ENCODE measurements around the gene NHERF2.

NHERF2 gene

DNA sequence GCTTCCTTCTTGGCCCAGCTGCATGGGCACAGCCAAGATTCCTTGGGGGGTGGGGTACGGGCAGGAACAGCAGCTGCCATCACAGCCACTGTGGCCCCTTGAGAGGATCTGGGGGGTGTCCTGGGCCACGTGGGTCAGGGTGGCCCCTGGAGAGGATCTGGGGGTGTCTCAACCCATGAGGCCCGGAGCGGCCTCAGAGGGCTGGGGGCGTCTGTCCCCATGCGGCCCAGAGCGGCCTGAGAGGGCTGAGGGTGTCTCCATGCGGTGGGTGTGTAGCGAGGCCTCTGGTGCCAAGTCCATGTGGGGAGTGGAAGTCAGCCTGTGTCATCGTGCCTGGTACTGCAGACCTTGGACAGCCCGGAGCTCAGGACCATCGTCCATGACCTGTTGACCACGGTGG is 34.8 kb downstream of the NHERF2 start:
- Histone ChIP-seq H3F3A (ENCODE audit: insufficient read depth, low read length) (no peaks in the 10 kb centered on the region), H3K9me3 (replicated peaks; ENCODE audit: insufficient read depth, low read length) (no peaks in the 10 kb centered on the region), H3K27me3 (replicated peaks; ENCODE audit: insufficient read depth, low read length) (no peaks in the 10 kb centered on the region), H3K4me3 (ENCODE audit: low read length) (no peak overlapping the region), H3K4me2 (ENCODE audit: low read depth, low read length) (no peak overlapping the region), H2AFZ (ENCODE audit: low read length) (no peak overlapping the region), H3K4me1 (ENCODE audit: low read length) (no peaks in the 10 kb centered on the region), H3K9ac (ENCODE audit: low read length) (no peak overlapping the region), H3K27ac (ENCODE audit: low read length) (no peak overlapping the region), H3K9me2 (replicated peaks; ENCODE audit: insufficient read depth, low read length) (no peaks in the 10 kb centered on the region), H3K36me3 (replicated peaks; ENCODE audit: insufficient read depth, low read length) (no peaks in the 10 kb centered on the region), H3K79me2 (ENCODE audit: low read length) (no peaks in the 10 kb centered on the region), H4K20me1 (ENCODE audit: insufficient read depth, low read length) (no peaks in the 10 kb centered on the region)
- no peak for DNase-seq
- TF ChIP-seq EZH2 (optimal IDR thresholded peaks at IDR 0.05; ENCODE audit: low read depth, low read length) = no peak

DNA sequence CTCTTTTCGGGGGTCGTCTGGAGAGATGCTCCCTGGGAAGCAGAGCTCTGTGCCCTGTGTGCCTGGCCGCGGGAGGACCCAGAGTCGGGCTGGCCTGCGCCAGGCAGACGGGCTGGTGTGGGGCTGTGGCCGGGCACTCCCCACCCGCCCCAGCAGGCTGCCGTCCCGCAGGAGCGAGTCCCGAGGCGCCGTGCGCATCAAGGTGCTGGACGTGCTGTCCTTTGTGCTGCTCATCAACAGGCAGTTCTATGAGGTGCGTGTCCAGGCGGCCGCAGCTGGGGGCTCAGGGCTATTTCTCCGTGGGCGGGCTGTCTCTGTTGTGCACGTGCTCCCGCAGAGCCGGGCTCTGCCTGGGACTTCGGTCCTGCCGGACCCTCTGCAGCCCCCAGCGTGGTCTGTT is 36.1 kb downstream of the NHERF2 start:
- no peaks in the 10 kb centered on the region for H3K27me3 ChIP-seq (replicated peaks; ENCODE audit: insufficient read depth, low read length)
- H4K20me1 ChIP-seq (ENCODE audit: insufficient read depth, low read length) = no peaks in the 10 kb centered on the region
- H3K36me3 ChIP-seq (replicated peaks; ENCODE audit: insufficient read depth, low read length) = no peaks in the 10 kb centered on the region
- no peak overlapping the region for H3K27ac ChIP-seq (ENCODE audit: low read length)
- H3K4me3 ChIP-seq (ENCODE audit: low read length) = no peak overlapping the region
- DNase-seq = no peak
- no peak overlapping the region for H2AFZ ChIP-seq (ENCODE audit: low read length)
- no peak overlapping the region for H3K9ac ChIP-seq (ENCODE audit: low read length)
- TF ChIP-seq EZH2 (optimal IDR thresholded peaks at IDR 0.05; ENCODE audit: low read depth, low read length) (no peak), EZH2phosphoT487 (IDR thresholded peaks at IDR 0.05; ENCODE audit: low read length) (no peak)
- TF ChIP-seq, protein P1, sequence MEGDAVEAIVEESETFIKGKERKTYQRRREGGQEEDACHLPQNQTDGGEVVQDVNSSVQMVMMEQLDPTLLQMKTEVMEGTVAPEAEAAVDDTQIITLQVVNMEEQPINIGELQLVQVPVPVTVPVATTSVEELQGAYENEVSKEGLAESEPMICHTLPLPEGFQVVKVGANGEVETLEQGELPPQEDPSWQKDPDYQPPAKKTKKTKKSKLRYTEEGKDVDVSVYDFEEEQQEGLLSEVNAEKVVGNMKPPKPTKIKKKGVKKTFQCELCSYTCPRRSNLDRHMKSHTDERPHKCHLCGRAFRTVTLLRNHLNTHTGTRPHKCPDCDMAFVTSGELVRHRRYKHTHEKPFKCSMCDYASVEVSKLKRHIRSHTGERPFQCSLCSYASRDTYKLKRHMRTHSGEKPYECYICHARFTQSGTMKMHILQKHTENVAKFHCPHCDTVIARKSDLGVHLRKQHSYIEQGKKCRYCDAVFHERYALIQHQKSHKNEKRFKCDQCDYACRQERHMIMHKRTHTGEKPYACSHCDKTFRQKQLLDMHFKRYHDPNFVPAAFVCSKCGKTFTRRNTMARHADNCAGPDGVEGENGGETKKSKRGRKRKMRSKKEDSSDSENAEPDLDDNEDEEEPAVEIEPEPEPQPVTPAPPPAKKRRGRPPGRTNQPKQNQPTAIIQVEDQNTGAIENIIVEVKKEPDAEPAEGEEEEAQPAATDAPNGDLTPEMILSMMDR (IDR thresholded peaks at IDR 0.05; ENCODE audit: low read length) = no peak
- H3K9me2 ChIP-seq (replicated peaks; ENCODE audit: insufficient read depth, low read length) = no peaks in the 10 kb centered on the region
- no peaks in the 10 kb centered on the region for H3K79me2 ChIP-seq (ENCODE audit: low read length)
- no peaks in the 10 kb centered on the region for H3F3A ChIP-seq (ENCODE audit: insufficient read depth, low read length)
- no peaks in the 10 kb centered on the region for H3K9me3 ChIP-seq (replicated peaks; ENCODE audit: insufficient read depth, low read length)
- H3K4me1 ChIP-seq (ENCODE audit: low read length) = no peaks in the 10 kb centered on the region
- no peak overlapping the region for H3K4me2 ChIP-seq (ENCODE audit: low read depth, low read length)

DNA sequence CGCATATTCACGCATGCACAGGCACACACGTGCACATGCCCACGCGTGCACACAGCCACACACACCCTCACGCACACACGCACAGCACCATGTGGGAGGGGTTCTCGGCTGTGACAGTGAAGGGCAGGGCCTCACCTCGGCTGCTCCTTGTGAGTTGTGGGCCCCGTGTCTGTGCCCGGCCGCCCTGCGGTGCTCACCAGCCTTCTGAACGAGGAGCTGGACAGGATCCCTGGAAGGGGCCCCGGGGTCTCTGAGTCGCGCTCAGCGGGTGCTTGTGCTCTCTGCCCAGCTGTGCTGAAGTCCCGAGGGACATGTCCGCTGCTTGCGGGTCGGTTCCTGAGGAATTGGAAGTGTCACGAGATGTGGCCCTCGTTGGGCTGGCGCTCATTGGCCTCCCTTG is 37.2 kb downstream of the NHERF2 start:
- H3K27ac ChIP-seq (ENCODE audit: low read length) = no peak overlapping the region
- no peaks in the 10 kb centered on the region for H3K79me2 ChIP-seq (ENCODE audit: low read length)
- no peaks in the 10 kb centered on the region for H3K9me2 ChIP-seq (replicated peaks; ENCODE audit: insufficient read depth, low read length)
- H2AFZ ChIP-seq (ENCODE audit: low read length) = no peak overlapping the region
- no peak overlapping the region for H3K9ac ChIP-seq (ENCODE audit: low read length)
- H4K20me1 ChIP-seq (ENCODE audit: insufficient read depth, low read length) = no peaks in the 10 kb centered on the region
- H3K4me3 ChIP-seq (ENCODE audit: low read length) = no peak overlapping the region
- H3F3A ChIP-seq (ENCODE audit: insufficient read depth, low read length) = no peaks in the 10 kb centered on the region
- no peaks in the 10 kb centered on the region for H3K36me3 ChIP-seq (replicated peaks; ENCODE audit: insufficient read depth, low read length)
- H3K4me2 ChIP-seq (ENCODE audit: low read depth, low read length) = no peak overlapping the region
- no peaks in the 10 kb centered on the region for H3K4me1 ChIP-seq (ENCODE audit: low read length)
- H3K27me3 ChIP-seq (replicated peaks; ENCODE audit: insufficient read depth, low read length) = no peaks in the 10 kb centered on the region
- no peak for TF ChIP-seq EZH2 (optimal IDR thresholded peaks at IDR 0.05; ENCODE audit: low read depth, low read length)
- TF ChIP-seq EZH2phosphoT487 (IDR thresholded peaks at IDR 0.05; ENCODE audit: low read length) = no peak
- TF ChIP-seq, protein P1 (IDR thresholded peaks at IDR 0.05; ENCODE audit: low read length) = no peak
- no peak for DNase-seq
- no peaks in the 10 kb centered on the region for H3K9me3 ChIP-seq (replicated peaks; ENCODE audit: insufficient read depth, low read length)

DNA sequence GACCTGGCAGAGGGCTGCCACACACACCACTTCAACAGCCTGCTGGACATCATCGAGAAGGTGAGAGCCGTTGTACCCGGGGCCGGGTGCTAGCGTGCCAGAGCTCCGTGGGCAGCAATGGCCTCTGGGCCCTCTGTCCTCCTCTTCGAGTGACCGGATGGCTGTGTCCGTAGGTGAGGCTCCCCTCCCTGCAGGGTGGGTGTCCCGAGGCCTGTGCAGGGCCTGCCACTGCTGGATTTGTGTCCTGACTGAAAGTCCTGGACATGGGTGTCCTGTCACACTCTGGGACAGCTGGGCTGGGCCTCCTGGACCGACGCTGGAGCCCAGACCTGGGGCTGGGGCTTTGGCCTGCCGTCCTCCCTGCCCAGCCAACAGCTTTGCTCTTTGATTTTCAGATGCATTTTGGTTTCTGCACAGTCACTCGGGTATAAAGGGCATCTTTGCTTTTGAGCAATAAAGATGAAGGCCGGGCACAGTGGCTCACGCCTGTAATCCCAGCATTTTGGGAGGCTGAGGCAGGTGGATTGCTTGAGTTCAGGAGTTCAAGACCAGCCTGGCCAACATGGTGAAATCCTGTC is 37.8 kb downstream of the NHERF2 start:
- DNase-seq = no peak
- H3K27ac ChIP-seq (ENCODE audit: low read length) = no peak overlapping the region
- TF ChIP-seq EZH2phosphoT487 (IDR thresholded peaks at IDR 0.05; ENCODE audit: low read length) = no peak
- TF ChIP-seq, protein P1 (IDR thresholded peaks at IDR 0.05; ENCODE audit: low read length) = no peak
- no peak for TF ChIP-seq EZH2 (optimal IDR thresholded peaks at IDR 0.05; ENCODE audit: low read depth, low read length)
- H3K9me3 ChIP-seq (replicated peaks; ENCODE audit: insufficient read depth, low read length) = no peaks in the 10 kb centered on the region
- H3K36me3 ChIP-seq (replicated peaks; ENCODE audit: insufficient read depth, low read length) = no peaks in the 10 kb centered on the region
- no peaks in the 10 kb centered on the region for H3K4me1 ChIP-seq (ENCODE audit: low read length)
- no peaks in the 10 kb centered on the region for H3K27me3 ChIP-seq (replicated peaks; ENCODE audit: insufficient read depth, low read length)
- H3K4me2 ChIP-seq (ENCODE audit: low read depth, low read length) = no peak overlapping the region
- H3F3A ChIP-seq (ENCODE audit: insufficient read depth, low read length) = no peaks in the 10 kb centered on the region
- H2AFZ ChIP-seq (ENCODE audit: low read length) = no peak overlapping the region
- no peaks in the 10 kb centered on the region for H4K20me1 ChIP-seq (ENCODE audit: insufficient read depth, low read length)
- no peak overlapping the region for H3K9ac ChIP-seq (ENCODE audit: low read length)
- no peak overlapping the region for H3K4me3 ChIP-seq (ENCODE audit: low read length)
- H3K79me2 ChIP-seq (ENCODE audit: low read length) = no peaks in the 10 kb centered on the region
- no peaks in the 10 kb centered on the region for H3K9me2 ChIP-seq (replicated peaks; ENCODE audit: insufficient read depth, low read length)
